Prostate gland (tissue), 2 donors: ENCODE data around the gene BEX3.

Source experiments
- POLR2A ChIP-seq: fragments of 450-650 bp; IDR thresholded peaks from one replicate; pipeline ENCODE4 v1.6.1; 2016; ENCODE audit warnings: antibody characterized with exemption, mild to moderate bottlenecking
- TF ChIP-seq, protein P1 (sequence below), 4 experiments: fragments of 200-600 bp in 2 of 4; fragments of 450-650 bp in 2 of 4; sonication (generic) in 2 of 4; IDR thresholded peaks; 1 replicate in 3 of 4; 2 replicates in 1 of 4; pipeline ENCODE4 v1.5.1; 2016 to 2019; ENCODE audit warnings: antibody characterized with exemption in 4 of 4, mild to moderate bottlenecking in 2 of 4, moderate library complexity in 2 of 4

DNA sequence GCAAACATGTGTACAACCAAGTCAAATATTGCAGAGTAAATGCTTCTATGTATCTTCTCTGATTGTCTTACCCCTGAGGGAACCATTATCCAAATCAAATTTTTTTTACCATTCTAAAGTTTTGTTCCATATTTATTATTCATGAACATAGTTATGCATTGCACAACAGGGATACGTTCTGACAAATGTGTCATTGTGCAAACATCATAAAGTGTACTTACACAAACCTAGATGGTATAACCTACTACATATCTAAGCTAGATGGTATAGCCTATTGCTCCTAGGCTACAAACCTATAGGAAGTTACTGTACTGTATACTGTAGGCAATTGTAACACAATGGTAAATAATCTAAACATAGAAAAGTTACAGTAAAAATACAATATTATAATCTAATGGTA, 23.4 kb downstream of the BEX3 start:
- no peak for TF ChIP-seq POLR2A
- TF ChIP-seq, protein P1, sequence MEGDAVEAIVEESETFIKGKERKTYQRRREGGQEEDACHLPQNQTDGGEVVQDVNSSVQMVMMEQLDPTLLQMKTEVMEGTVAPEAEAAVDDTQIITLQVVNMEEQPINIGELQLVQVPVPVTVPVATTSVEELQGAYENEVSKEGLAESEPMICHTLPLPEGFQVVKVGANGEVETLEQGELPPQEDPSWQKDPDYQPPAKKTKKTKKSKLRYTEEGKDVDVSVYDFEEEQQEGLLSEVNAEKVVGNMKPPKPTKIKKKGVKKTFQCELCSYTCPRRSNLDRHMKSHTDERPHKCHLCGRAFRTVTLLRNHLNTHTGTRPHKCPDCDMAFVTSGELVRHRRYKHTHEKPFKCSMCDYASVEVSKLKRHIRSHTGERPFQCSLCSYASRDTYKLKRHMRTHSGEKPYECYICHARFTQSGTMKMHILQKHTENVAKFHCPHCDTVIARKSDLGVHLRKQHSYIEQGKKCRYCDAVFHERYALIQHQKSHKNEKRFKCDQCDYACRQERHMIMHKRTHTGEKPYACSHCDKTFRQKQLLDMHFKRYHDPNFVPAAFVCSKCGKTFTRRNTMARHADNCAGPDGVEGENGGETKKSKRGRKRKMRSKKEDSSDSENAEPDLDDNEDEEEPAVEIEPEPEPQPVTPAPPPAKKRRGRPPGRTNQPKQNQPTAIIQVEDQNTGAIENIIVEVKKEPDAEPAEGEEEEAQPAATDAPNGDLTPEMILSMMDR (IDR thresholded peaks at IDR 0.05), result no peak
